ENCODE measurements around the gene MCUR1. TPM values are rescaled to one million over a fixed set of nuclear protein-coding genes. Genes with fewer than 3 reads are reported as not detected.

Gene MCUR1
- total and polyA plus RNA-seq, 2 of the 13 experiments (the other 11 are each of a cell fraction or from before 2014, with no cell fraction given): 8.0 to 29.6 TPM

GRCh38 chr6:13831615-13832014, 17.3 kb upstream of the MCUR1 start:
- Histone ChIP-seq H3K27me3 (ENCODE audit: control insufficient read depth in 1 of 2, insufficient read depth in 2 of 2, low read length in 2 of 2) (no peaks in the 10 kb centered on the region), H3K4me1 (ENCODE audit: insufficient read depth, low read length) (peaks cover 24% of the 10 kb centered on the region), H3K27ac (ENCODE audit: extremely low read length, insufficient read depth, low read length) (no peak overlapping the region), H3K9me3 (ENCODE audit: low read length) (peaks cover 12% of the 10 kb centered on the region; the same call in 1 of the 2 replicates), H3K4me2 (ENCODE audit: low read depth, low read length) (no peak overlapping the region), H3K79me2 (ENCODE audit: insufficient read depth, low read length) (no peaks in the 10 kb centered on the region), H3K9ac (ENCODE audit: insufficient read depth, low read depth, low read length) (no peak overlapping the region), H3K36me3 (replicated peaks in 1 of 2; ENCODE audit: control insufficient read depth in 1 of 2, insufficient read depth in 2 of 2, low read length in 2 of 2) (no peaks in the 10 kb centered on the region), H2AFZ (ENCODE audit: low read length) (no peak overlapping the region), H4K20me1 (ENCODE audit: insufficient read depth, low read length) (no peaks in the 10 kb centered on the region), H3K4me3 (replicated peaks in 1 of 3; ENCODE audit: insufficient read depth in 1 of 3, low read depth in 2 of 3, low read length in 3 of 3) (no peak overlapping the region)
- DNase-seq (ENCODE audit: low spot score): no peak
- BruUV-seq (replicated peaks): no TSS peak
- POLR2A ChIA-PET: interaction anchor here (2.8 kb wide), 1 partner anchor 17 kb away, joined by 6 read pairs; the partner anchor contains the start of gene MCUR1
- WGBS (ENCODE audit: low lambda C conversion rate): 74% methylated on average over 7 of the region's 7 CpGs
- intact Hi-C loops (cut with micrococcal nuclease; ENCODE audit: unreplicated experiment): no loop called here
- FAIRE-seq: no peak
- no peak for ATAC-seq
- in situ Hi-C loops (cut with HindIII; ENCODE audit: extremely low pct_ligation_motif_present, low pct_unique_long_range_greater_than_20kb): no loop called here
- TF ChIP-seq KLF11 (CRISPR knock-in tag; IDR thresholded peaks at IDR 0.05) (no peak), ETS1 (CRISPR knock-in tag; IDR thresholded peaks at IDR 0.05) (no peak), RARA (CRISPR knock-in tag; IDR thresholded peaks at IDR 0.05) (no peak), RAD51 (IDR thresholded peaks at IDR 0.05; ENCODE audit: borderline replicate concordance) (no peak), MED13 (CRISPR knock-in tag; IDR thresholded peaks at IDR 0.05) (no peak), TRAFD1 (CRISPR knock-in tag; IDR thresholded peaks at IDR 0.05; ENCODE audit: borderline replicate concordance) (no peak), HNRNPH1 (optimal IDR thresholded peaks at IDR 0.05; ENCODE audit: low read depth, low read length) (no peak), SAP130 (CRISPR knock-in tag; IDR thresholded peaks at IDR 0.05; ENCODE audit: low read depth) (no peak)
- CTCF ChIA-PET (ENCODE audit: low intra/inter-chr PET ratio, low total read pairs): no interaction called here

Data from HepG2 (cell line).